ENCODE data around the gene HSPB1.
"Not testable (repeated sequence)": the region's sequence is repeated elsewhere in the genome, so short reads cannot be mapped to it uniquely, and the experiment has no call there.

Gene HSPB1

GRCh38 chr7:76281706-76282343 is 20.6 kb upstream of the HSPB1 start:
- DNase-seq: no peak

DNA sequence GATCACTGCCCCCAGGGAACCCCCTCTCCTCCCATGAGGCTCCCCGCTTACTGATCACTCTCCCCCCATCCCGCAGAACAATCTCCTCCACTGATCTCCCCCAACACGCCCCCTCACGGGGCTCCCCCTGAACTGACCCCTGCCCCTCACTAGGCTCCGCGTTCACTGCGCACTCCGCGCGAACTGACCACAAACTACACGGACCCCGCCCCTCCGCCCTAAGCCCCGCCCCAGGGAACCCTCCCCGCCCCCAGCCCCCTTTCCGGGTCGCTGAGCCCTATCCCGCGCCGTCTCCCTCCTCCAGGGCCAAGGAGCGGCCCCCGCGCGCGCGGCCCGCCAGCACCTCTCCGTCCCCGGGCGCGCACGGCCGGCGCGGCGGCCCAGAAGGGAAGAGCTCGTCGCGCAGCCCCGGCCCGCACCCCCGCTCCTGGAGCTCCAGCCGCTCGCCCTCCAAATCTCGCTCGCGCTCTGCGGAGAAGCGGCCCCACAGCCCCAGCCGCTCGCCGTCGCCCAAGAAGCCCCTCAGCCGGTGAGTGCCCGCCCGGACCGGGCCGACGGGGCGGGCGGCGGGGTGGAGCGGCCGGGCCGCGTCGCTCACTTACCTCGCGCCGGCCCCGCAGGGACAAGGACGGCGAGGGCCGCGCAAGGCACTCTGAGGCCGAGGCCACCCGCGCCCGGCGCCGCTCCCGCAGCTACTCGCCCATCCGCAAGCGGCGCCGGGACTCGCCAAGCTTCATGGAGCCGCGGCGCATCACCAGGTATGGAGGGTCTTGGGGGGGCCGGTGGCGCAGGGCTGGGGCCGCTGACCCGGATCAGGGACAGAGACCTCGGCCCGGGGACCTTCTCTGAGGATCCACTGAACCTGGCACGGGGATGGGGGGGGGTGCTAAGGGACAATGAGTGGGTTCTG is 19.9 kb upstream of the HSPB1 start:
- no peak for DNase-seq

DNA sequence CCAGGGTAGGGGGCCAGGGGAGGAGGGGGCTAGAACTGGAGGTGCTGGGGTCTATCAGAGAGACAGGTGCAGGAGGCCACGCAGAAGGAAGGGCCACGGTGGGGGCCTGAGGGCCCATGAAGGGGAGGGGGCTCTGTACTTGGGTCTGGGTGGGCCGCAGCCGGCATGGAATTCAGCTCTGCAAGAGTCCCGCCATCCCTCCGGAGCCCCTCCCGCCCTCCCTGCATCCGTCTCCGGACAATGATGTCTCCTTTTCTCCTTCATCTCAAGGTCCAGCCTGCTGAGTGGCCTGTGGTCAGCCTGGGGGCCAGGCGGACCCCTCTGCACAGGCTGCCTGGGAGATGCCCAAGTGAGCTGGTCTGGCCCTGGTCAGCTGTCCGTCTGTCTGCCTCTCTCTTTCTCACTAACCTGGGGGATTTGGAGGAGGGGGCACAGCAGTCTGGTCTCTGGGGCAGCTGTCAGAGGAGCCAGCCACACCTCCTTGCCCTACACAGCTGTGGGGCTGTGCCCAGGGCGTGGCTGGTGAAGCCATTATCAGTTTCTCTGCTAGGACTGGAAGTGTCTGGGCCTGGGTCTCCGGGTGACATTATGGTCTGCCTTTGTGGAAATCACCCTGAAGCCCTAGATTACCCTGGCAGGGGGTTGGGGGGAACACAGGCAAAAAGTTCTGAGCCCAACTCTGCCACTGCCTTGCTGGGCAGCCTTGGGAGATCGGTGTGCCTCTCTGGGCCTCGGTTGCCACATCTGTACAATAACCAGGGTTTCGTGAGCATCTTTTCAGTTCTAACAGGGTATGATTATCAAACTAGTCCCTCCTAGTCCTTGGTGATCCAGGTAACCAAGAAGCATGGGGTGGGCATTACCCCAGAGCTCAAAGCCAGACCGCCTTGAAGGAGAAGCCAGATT is 19.0 kb upstream of the HSPB1 start:
- DNase-seq: no peak

GRCh38 chr7:76285604-76286374 is 16.7 kb upstream of the HSPB1 start:
- DNase-seq: no peak

DNA sequence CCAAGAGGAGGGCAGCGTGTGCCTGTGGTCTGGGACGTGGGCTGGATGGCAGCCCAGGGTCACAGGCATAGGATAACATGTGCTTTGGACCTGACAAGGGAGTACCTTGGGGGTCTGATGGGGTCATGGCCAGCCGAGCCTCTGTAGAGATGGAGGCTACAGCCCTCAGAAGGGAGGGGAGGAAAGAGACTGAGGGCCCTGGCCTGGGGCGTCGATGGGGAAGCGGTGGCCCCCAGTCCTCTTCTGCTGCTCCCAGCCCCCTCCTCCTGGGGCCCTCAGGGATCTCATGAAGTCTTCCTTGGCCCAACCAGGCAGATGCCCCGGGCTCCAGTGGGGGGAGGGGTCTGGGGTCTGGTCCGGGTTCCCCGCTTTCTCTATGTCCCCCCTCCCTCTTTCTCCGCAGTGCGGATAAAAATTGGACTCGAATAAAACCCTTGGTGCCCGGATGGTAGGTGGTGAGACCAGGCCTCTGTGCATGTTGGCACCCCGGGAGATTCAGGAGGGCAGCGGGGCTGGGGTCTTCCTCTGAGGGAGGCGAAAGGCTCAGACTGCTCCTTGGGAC is 15.6 kb upstream of the HSPB1 start:
- DNase-seq: no peak

DNA sequence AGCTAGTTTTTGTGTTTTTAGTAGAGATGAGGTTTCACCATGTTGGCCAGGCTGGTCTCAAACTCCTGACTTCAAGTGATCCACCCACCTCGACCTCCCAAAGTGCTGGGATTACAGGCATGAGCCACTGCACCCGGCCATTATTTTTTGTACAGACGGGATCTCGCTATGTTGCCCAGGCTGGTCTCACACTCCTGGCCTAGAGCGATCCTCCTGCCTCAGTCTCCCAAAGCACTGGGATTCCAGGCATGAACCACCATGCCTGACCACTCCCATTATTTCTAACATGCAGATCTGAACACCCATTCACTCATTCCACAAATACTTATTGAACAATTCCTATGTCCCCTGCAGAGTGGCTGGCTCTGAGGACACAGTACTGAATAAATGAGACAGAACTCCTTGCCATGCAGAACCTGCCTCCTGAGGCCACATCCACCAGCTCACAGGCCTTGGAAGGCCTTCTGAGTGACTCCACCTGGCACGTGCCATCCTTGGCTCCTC is 11.6 kb upstream of the HSPB1 start:
- DNase-seq: not testable (repeated sequence)

DNA sequence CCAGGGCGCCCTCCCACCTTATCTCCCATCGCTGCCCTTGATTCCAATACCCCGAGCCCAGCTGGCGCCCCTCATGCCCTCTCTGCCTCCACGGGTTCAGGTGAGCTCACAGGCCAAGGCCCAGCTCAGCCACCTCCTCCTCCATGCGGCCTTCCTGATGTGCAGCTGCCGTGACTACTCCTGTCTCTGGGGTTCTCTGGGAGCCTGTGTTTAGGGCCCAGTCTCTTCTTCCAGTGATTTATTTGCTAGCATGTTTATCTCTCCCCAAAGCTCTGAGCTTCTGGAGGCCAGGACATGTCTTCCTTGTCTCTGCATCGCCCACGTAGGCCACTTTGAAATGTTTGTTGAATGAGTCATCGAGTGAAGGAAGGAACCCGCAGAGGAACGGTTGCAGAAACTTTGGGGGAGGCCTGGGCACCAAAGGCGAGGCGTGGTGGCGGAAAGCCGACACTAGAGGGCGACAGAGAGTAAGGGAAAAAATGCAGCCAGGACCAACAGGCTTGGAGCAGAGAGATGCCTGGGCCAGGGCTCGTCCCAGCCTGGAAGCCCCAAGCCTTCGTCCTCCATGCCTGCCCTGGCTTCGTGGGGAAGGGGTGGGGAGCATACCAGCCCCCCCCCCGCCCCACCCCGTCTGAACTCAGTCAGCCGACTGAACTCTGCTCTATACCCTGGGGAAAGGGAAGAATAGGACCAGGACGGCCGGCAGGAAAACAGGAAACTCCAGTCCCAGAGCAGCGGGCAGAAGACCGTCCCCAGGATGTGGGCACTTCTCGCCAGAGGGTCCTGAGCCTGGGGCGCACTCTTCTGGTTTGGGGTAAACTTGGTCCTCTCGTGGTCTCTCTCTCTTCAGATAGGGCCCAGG is 10.9 kb upstream of the HSPB1 start:
- DNase-seq: peak; percentile 98

GRCh38 chr7:76292213-76292573 is 10.3 kb upstream of the HSPB1 start:
- DNase-seq: no peak

GRCh38 chr7:76292911-76293310 is 9.6 kb upstream of the HSPB1 start:
- DNase-seq: not testable (repeated sequence)

DNA sequence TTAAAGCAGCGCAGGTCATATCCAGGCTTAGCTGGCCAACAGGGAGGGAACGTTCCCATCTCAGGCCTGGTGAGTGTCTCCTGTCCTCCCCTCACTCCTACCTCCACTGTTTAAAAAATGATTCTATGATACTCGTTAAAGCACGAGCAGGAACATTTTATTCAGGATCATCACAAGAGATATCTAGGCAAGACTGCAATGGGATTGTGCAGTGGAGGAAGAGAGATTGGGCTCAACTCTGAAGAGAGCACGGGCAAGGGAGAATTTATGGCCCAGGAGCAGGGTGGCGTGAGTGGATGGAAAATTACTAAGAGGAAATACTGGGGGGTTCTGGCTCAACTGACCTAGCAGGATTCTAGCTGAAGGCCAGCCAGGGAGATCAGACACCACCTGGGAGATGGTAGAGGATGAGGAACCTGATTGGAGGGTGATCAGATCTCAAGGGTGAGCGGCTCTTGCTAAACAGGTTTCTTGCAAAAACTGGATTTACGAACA is 9.0 kb upstream of the HSPB1 start:
- no peak for DNase-seq

DNA sequence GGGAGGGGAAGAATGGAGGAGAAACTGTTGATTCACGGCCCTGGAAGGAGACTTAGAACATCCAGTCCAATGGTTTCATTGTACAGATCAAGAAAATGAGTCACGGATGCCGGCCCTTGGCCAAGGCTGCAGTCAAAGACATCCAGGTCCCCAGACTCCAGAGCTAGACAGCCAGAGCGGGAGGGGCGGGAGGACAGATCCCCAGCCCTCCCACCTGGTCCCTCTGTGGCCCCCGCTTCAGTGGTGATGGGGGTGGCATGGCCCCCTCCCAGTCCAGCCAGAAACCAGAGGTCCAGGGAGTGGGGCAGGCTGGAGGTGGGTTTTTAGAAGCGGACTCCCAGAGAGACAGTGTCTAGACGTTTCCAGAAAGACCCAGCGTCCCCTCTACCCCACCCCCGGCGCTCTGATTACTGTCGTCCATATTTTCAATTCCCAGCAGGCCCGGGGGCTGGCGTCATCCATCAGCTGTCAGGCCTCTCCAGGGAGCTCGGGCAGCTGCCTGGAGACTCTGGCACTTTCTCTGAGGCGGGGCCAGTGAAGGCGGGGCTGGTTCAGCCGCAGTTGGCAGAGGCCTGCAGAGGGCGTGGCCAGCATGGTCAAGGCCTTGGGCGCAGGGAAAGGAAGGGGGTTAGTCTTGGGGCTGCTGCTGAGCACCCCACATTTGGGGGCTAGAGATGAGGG is 8.0 kb upstream of the HSPB1 start:
- peak; percentile 82 for DNase-seq

- DNase-seq: peak; percentile 78
Observed at GRCh38 chr7:76296743-76297740, 5.4 kb upstream of the HSPB1 start.

GRCh38 chr7:76300166-76300731 is 2.2 kb upstream of the HSPB1 start:
- DNase-seq: peak; percentile 93

DNA sequence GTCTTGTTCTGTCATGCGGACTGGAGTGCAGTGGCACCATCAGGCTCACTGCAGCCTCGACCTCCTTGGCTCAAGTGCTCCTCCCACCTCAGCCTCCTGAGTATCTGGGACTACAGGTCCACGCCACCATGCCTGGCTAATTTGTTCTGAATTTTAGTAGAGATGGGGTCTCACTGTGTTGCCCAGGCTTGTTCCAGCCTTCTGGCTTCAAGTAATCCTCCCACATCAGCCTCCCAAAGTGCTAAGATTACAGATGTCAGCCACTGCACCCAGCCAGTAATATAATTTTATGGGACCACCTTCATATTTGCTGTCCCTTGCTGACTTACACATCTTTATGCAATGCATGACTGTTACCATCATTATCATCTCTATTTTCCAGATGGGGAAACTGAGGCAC is 1.5 kb upstream of the HSPB1 start:
- DNase-seq: no peak

DNA sequence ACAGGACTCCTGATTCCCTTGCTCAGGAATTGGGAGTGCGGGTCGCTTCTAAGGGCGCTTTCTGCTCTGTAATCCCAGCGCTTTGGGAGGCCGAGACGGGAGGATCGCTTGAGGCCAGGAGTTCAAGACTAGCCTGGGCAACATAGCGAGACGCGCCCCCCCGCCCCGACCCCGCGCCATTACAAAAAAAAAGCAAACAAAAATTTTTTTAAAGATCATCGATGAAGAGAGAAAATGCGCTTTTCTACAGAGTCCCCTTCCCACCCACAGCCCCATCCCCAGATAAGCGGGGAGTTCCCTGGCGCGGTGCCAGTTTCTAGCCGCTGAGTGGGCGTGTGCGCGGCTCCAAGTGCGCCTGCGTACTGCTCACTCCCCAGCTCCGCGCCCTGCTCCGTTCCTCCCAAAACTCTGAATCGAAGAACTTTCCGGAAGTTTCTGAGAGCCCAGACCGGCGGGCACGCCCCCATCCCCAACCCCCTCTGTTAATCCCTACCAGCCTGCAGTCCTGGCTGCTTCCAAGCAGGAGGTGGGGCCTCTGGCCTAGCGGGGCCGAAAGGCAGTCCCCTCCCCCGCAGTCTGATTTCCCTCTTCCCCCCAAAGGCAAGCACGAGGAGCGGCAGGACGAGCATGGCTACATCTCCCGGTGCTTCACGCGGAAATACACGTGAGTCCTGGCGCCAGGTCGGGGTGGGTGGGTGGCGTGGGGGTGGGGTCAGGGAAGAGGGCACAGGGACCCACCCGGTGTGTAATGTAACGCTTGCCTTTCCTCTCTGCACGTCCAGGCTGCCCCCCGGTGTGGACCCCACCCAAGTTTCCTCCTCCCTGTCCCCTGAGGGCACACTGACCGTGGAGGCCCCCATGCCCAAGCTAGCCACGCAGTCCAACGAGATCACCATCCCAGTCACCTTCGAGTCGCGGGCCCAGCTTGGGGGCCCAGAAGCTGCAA is 1.0 kb downstream of the HSPB1 start:
- DNase-seq: peak; percentile 84

GRCh38 chr7:76304888-76305375 is 2.5 kb downstream of the HSPB1 start:
- DNase-seq: no peak

GRCh38 chr7:76308874-76309273 is 6.4 kb downstream of the HSPB1 start:
- DNase-seq: not testable (repeated sequence)
